H1 (cell line): ENCODE results near the gene PSIP1. TPM values are rescaled to one million over a fixed set of nuclear protein-coding genes. Genes with fewer than 3 reads are reported as not detected.

Source experiments
- CTCF ChIA-PET: fragments of 300-600 bp; sonication (Branson Sonifier 250); formaldehyde crosslinking; loops from one replicate; lab custom pipeline; 2021; ENCODE audit not compliant: partially characterized antibody; lab: Charles Lee
- POLR2A ChIA-PET: fragments of 300-600 bp; sonication (Branson Sonifier 250); formaldehyde crosslinking; loops from one replicate; lab custom pipeline; 2021; ENCODE audit warnings: inconsistent platforms; ENCODE audit not compliant: partially characterized antibody; lab: Charles Lee
- DNase-seq, 2 experiments: peaks; one replicate each; pipeline versions ENCODE4 v3.0.0 to v3.0.0-alpha.2; 2010 to 2022; ENCODE audit warnings: low spot score in 2 of 2, low read depth in 1 of 2, mixed read lengths in 1 of 2
- FAIRE-seq: peaks from 2 replicates; lab custom pipeline; 2011; peaks lifted over from hg19 to GRCh38; lab: Jason Lieb, UNC
- H2AFZ ChIP-seq: 2 replicates; pipeline ENCODE4 v1.8.1; 2012; ENCODE audit warnings: low read length, inconsistent platforms
- H2AK5ac ChIP-seq: 2 replicates; pipeline ENCODE4 v1.6.1; 2013; ENCODE audit warnings: low read depth, low read length
- H2BK120ac ChIP-seq: replicated peaks from 2 replicates; pipeline ENCODE3; 2013; ENCODE audit warnings: low read depth, low read length, inconsistent platforms
- H2BK12ac ChIP-seq: 2 replicates; pipeline ENCODE4 v1.6.1; 2013; ENCODE audit warnings: low read depth, low read length
- H2BK15ac ChIP-seq: 2 replicates; pipeline ENCODE4 v1.6.1; 2013; ENCODE audit warnings: low read length
- H2BK20ac ChIP-seq: 2 replicates; pipeline ENCODE4 v1.6.1; 2013; ENCODE audit warnings: low read length
- H2BK5ac ChIP-seq: 2 replicates; pipeline ENCODE4 v1.6.1; 2013; ENCODE audit warnings: low read depth, low read length
- H3K14ac ChIP-seq: 2 replicates; pipeline ENCODE4 v1.6.1; 2013; ENCODE audit warnings: inconsistent platforms; ENCODE audit not compliant: insufficient read length
- H3K18ac ChIP-seq: 2 replicates; pipeline ENCODE4 v1.6.1; 2013; ENCODE audit warnings: low read length; ENCODE audit errors: extremely low read depth
- H3K23ac ChIP-seq: 2 replicates; pipeline ENCODE4 v1.6.1; 2013; ENCODE audit warnings: inconsistent platforms; ENCODE audit not compliant: insufficient read length
- H3K23me2 ChIP-seq: 2 replicates; pipeline ENCODE4 v1.6.1; 2013; ENCODE audit warnings: low read depth, low read length
- H3K27ac ChIP-seq: 2 replicates; pipeline ENCODE4 v1.6.1; 2011; ENCODE audit warnings: low read depth, low read length, inconsistent platforms
- H3K27me3 ChIP-seq, 4 experiments: replicated peaks in 1 of 4; 1 replicate in 1 of 4; 2 replicates in 3 of 4; pipeline versions ENCODE4 v1.6.1 to v1.8.1; 2011 to 2013; ENCODE audit warnings: low read length in 3 of 4, mild to moderate bottlenecking in 3 of 4, inconsistent platforms in 2 of 4, mixed read lengths in 2 of 4, moderate library complexity in 1 of 4; ENCODE audit not compliant: control insufficient read depth in 3 of 4, insufficient read depth in 3 of 4; ENCODE audit errors: extremely low read depth in 1 of 4
- H3K36me3 ChIP-seq, 4 experiments: 2 replicates each; pipeline versions ENCODE4 v1.6.1 to v1.8.1; 2011 to 2013; ENCODE audit warnings: mild to moderate bottlenecking in 4 of 4, low read length in 3 of 4, moderate library complexity in 2 of 4, control low read depth in 1 of 4, inconsistent platforms in 1 of 4; ENCODE audit not compliant: insufficient read depth in 4 of 4, control insufficient read depth in 2 of 4
- H3K4ac ChIP-seq: replicated peaks from 2 replicates; pipeline ENCODE3; 2013; ENCODE audit warnings: low read length, low read depth, mixed read lengths, inconsistent platforms; ENCODE audit not compliant: insufficient read length
- H3K4me1 ChIP-seq, 4 experiments: replicated peaks in 1 of 4; 1 replicate in 1 of 4; 2 replicates in 3 of 4; pipeline versions ENCODE4 v1.6.1 to v1.8.1; 2011 to 2013; ENCODE audit warnings: low read length in 3 of 4, inconsistent platforms in 2 of 4, mixed read lengths in 1 of 4; ENCODE audit not compliant: insufficient read depth in 4 of 4, control insufficient read depth in 3 of 4
- H3K4me2 ChIP-seq, 2 experiments: 2 replicates each; pipeline versions ENCODE4 v1.6.1 to v1.8.1; 2011 to 2013; ENCODE audit warnings: low read depth in 2 of 2, low read length in 2 of 2, control low read depth in 1 of 2, inconsistent platforms in 1 of 2, mild to moderate bottlenecking in 1 of 2; ENCODE audit not compliant: insufficient read depth in 1 of 2
- H3K4me3 ChIP-seq, 4 experiments: fragments of 200-600, 300-600 bp in 1 of 4; sonication (generic), shearing (Covaris generic), sonication (Bioruptor Twin) in 1 of 4; 2 replicates each; pipeline versions ENCODE4 v1.5.1 to v1.8.1; 2011 to 2016; ENCODE audit warnings: low read length in 4 of 4, low read depth in 3 of 4, control low read depth in 2 of 4, inconsistent platforms in 2 of 4, mild to moderate bottlenecking in 2 of 4, mixed read lengths in 1 of 4, moderate library complexity in 1 of 4; ENCODE audit not compliant: insufficient read depth in 2 of 4; ENCODE audit errors: extremely low read depth in 1 of 4
- H3K56ac ChIP-seq: replicated peaks from 2 replicates; pipeline ENCODE3; 2013; ENCODE audit warnings: low read depth, mild to moderate bottlenecking, mixed read lengths, low read length, inconsistent platforms; ENCODE audit not compliant: insufficient read length
- H3K79me1 ChIP-seq: 2 replicates; pipeline ENCODE4 v1.6.1; 2013; ENCODE audit warnings: low read depth, low read length, control low read depth
- H3K79me2 ChIP-seq, 2 experiments: 2 replicates each; pipeline versions ENCODE4 v1.6.1 to v1.8.1; 2012 to 2013; ENCODE audit warnings: low read length in 2 of 2, mild to moderate bottlenecking in 2 of 2, inconsistent platforms in 1 of 2; ENCODE audit not compliant: insufficient read depth in 2 of 2, control insufficient read depth in 1 of 2
- H3K9ac ChIP-seq, 4 experiments: replicated peaks in 1 of 4; 1 replicate in 1 of 4; 2 replicates in 3 of 4; pipeline versions ENCODE4 v1.6.1 to v1.8.1; 2011 to 2013; ENCODE audit warnings: low read depth in 3 of 4, low read length in 3 of 4, control low read depth in 2 of 4, mild to moderate bottlenecking in 2 of 4, moderate library complexity in 2 of 4, inconsistent platforms in 1 of 4; ENCODE audit errors: extremely low read depth in 1 of 4
- H3K9me3 ChIP-seq, 2 experiments: 2 replicates each; pipeline versions ENCODE4 v1.6.1 to v1.8.1; 2012 to 2013; ENCODE audit warnings: mild to moderate bottlenecking in 2 of 2, moderate library complexity in 2 of 2, control low read depth in 1 of 2, inconsistent platforms in 1 of 2, low read depth in 1 of 2, low read length in 1 of 2, mixed read lengths in 1 of 2; ENCODE audit not compliant: insufficient read depth in 2 of 2
- H4K20me1 ChIP-seq, 2 experiments: replicated peaks in 1 of 2; 2 replicates each; pipeline versions ENCODE3 to v1.8.1; 2011 to 2013; ENCODE audit warnings: inconsistent platforms in 2 of 2, low read length in 2 of 2, mild to moderate bottlenecking in 1 of 2; ENCODE audit not compliant: insufficient read depth in 2 of 2, control insufficient read depth in 1 of 2
- H4K5ac ChIP-seq: 2 replicates; pipeline ENCODE4 v1.6.1; 2013; ENCODE audit warnings: low read length, low read depth, mixed read lengths, inconsistent platforms; ENCODE audit not compliant: insufficient read length
- H4K8ac ChIP-seq: 2 replicates; pipeline ENCODE4 v1.8.0; 2013; ENCODE audit warnings: mild to moderate bottlenecking, moderate library complexity, low read length, inconsistent platforms; ENCODE audit not compliant: insufficient read depth; ENCODE audit errors: extremely low read depth
- H4K91ac ChIP-seq: replicated peaks from 2 replicates; pipeline ENCODE3; 2013; ENCODE audit warnings: low read length, mixed read lengths, inconsistent platforms; ENCODE audit not compliant: insufficient read length
- BCL11A ChIP-seq, 2 experiments: IDR thresholded peaks; one replicate each; pipeline ENCODE4 v1.6.1; 2011; ENCODE audit warnings: low read depth in 2 of 2, low read length in 2 of 2, mild to moderate bottlenecking in 2 of 2
- CBX8 ChIP-seq: fragments of 300-800, 300-1000 bp; sonication (generic); IDR thresholded peaks from 2 replicates; pipeline ENCODE4 v1.7.1; 2016; ENCODE audit warnings: low read depth, low read length, borderline replicate concordance
- KDM4A ChIP-seq: IDR thresholded peaks from one replicate; pipeline ENCODE4 v1.7.1; 2012; ENCODE audit warnings: low read depth, mild to moderate bottlenecking, moderate library complexity, low read length, inconsistent platforms; ENCODE audit not compliant: severe bottlenecking
- KDM5A ChIP-seq: fragments of 200-600 bp; IDR thresholded peaks from 2 replicates; pipeline ENCODE4 v1.7.1; 2012; ENCODE audit warnings: mild to moderate bottlenecking, low read length, inconsistent platforms, mixed read lengths
- PHF8 ChIP-seq: fragments of 200-600 bp; sonication (generic); conservative IDR thresholded peaks from 2 replicates; pipeline ENCODE4 v1.7.1; 2012; ENCODE audit warnings: low read depth, mild to moderate bottlenecking, inconsistent platforms, low read length, moderate library complexity
- RXRA ChIP-seq: IDR thresholded peaks from 2 replicates; pipeline ENCODE4 v1.6.1; 2011; ENCODE audit warnings: low read depth, mild to moderate bottlenecking, low read length, moderate library complexity; ENCODE audit not compliant: insufficient read depth
- SIX5 ChIP-seq: IDR thresholded peaks from 2 replicates; pipeline ENCODE4 v1.6.1; 2011; ENCODE audit warnings: mild to moderate bottlenecking, low read depth, low read length
- SP1 ChIP-seq: IDR thresholded peaks from 2 replicates; pipeline ENCODE4 v1.6.1; 2011; ENCODE audit warnings: low read depth, low read length
- SUZ12 ChIP-seq: fragments of 200-600 bp; sonication (generic); IDR thresholded peaks from 2 replicates; pipeline ENCODE4 v1.6.1; 2012; ENCODE audit warnings: mild to moderate bottlenecking, inconsistent platforms, low read length, moderate library complexity, mixed read lengths
- YY1 ChIP-seq: IDR thresholded peaks from 2 replicates; pipeline ENCODE4 v1.6.1; 2011; ENCODE audit warnings: low read depth, mild to moderate bottlenecking, low read length
- WGBS, 2 experiments: shearing (Covaris generic) in 1 of 2; methylation state at CpG; one replicate each; pipeline versions ENCODE4 v1.1.6 to v1.1.7; 2013 to 2015; ENCODE audit warnings: low lambda C conversion rate in 2 of 2, mixed read lengths in 2 of 2, inconsistent platforms in 1 of 2, low coverage in 1 of 2, missing lambda C conversion rate in 1 of 2; ENCODE audit not compliant: insufficient replicate concordance in 2 of 2, insufficient coverage in 1 of 2, insufficient read length in 1 of 2; ENCODE audit errors: extremely low coverage in 1 of 2, missing lambda C conversion rate in 1 of 2; 5-methylcytosine and 5-hydroxymethylcytosine counted together
- polyA plus RNA-seq, 7 experiments: library from polyadenylated mRNA; depleted of rRNA in 3 of 7; stranded (reverse) in 5 of 7; unstranded in 2 of 7; fragments of >200 nt in 5 of 7; fragments of 200-250 nt in 2 of 7; gene quantifications; 1 replicate in 5 of 7; 2 replicates in 1 of 7; 4 replicates in 1 of 7; pipeline versions ENCODE4 v1.2.1 to v1.2.3, GENCODE V29; 2011 to 2013; ENCODE audit warnings: missing spikeins in 2 of 7, mixed read lengths in 2 of 7
- total RNA-seq: library from RNA; stranded (reverse); fragmentation: NEBNext Ultra II Directional; extraction: Animal tissue kit (Norgen Biotek cat#: 25700); gene quantifications from 2 replicates; pipeline ENCODE4 v1.2.1, GENCODE V29; 2021

PSIP1 gene
- total and polyA plus RNA-seq, 2 of the 8 experiments (the other 6 are each of a cell fraction or from before 2014, with no cell fraction given) = 63.3 to 387 TPM

GRCh38 chr9:15422372-15423230 is 88.2 kb downstream of the PSIP1 start, which contains the start of gene SNAPC3:
TSS of gene SNAPC3 (plus strand) at chr9:15422876. CDS start at chr9:15422880, 4 bp downstream.
- Histone ChIP-seq H3K4ac (peak within 1 kb of the TSS; percentile 44), H4K5ac (peak within 1 kb of the TSS; percentile 96), H4K91ac (peak within 1 kb of the TSS; percentile 93), H3K4me1 (peaks cover 0 to 3% (median 0%) of the 10 kb centered on the region in 4 experiments; a peak in 4 of 7 replicates), H2BK5ac (peak within 1 kb of the TSS; percentile 88), H3K79me1 (no peaks in the 10 kb centered on the region), H2BK12ac (peak within 1 kb of the TSS; percentile 80; the same call in 1 of the 2 replicates), H3K14ac (no peak within 1 kb of the TSS), H2BK120ac (peak within 1 kb of the TSS; percentile 3), H3K27ac (peak within 1 kb of the TSS; percentile 80; the same call in 1 of the 2 replicates), H4K20me1 (peaks cover 0 to 8% of the 10 kb centered on the region in 2 experiments), H2BK20ac (no peak within 1 kb of the TSS), H3K23ac (no peak within 1 kb of the TSS), H4K8ac (peak within 1 kb of the TSS; percentile 94), H3K79me2 (peaks cover 10 to 38% of the 10 kb centered on the region in 2 experiments), H3K27me3 (no peaks in the 10 kb centered on the region), H3K9me3 (no peaks in the 10 kb centered on the region), H3K4me2 (peak within 1 kb of the TSS; percentile 75 to 85), H3K36me3 (peaks cover 2 to 23% (median 9%) of the 10 kb centered on the region in 4 experiments; a peak in 5 of 8 replicates), H3K18ac (peak within 1 kb of the TSS; percentile 60), H2AK5ac (no peak within 1 kb of the TSS), H3K56ac (peak within 1 kb of the TSS; percentile 93), H2BK15ac (0 out of 2 replicates have a peak within 1 kb of the TSS, but pooled peaks have one; percentile 19), H3K4me3 (peak within 1 kb of the TSS; percentile 86 to 95 (median 89)), H3K23me2 (0 out of 2 replicates have a peak, but pooled peaks cover 1% of the 10 kb centered on the region), H3K9ac (peak within 1 kb of the TSS; percentile 69 to 77 (median 72)), H2AFZ (peak within 1 kb of the TSS; percentile 73; the same call in 1 of the 2 replicates)
- DNase-seq (peak; percentile 84 to 95), FAIRE-seq (no peak)
- ChIA-PET POLR2A (interaction anchor here (0.7 to 1.9 kb wide), 11 partner anchors 10 to 339 kb away, joined by 3 to 7 read pairs (median 3); partner anchors contain the start of genes CCDC171, PSIP1 and TTC39B), CTCF (interaction anchor here (0.6 to 1.6 kb wide), 7 partner anchors 24 to 211 kb away, joined by 3 to 6 read pairs (median 3); partner anchors contain the start of genes CCDC171 and PSIP1)
- WGBS, 2 experiments = 3% methylated on average over 69 of the region's 70 CpGs; no CpG with 5 or more reads in 1 of the 2 experiments
- peak; percentile 81 for TF ChIP-seq KDM4A
- TF ChIP-seq KDM5A = 0 out of 2 replicates have a peak, but pooled peaks have one; percentile 39
- peak; percentile 77 for TF ChIP-seq PHF8
- no peak for TF ChIP-seq RXRA
- TF ChIP-seq YY1 = 0 out of 2 replicates have a peak, but pooled peaks have one; percentile 81
- TF ChIP-seq BCL11A (IDR thresholded peaks at IDR 0.05; ENCODE audit: low read depth in 2 of 2, low read length in 2 of 2) = no peak
- no peak for TF ChIP-seq SP1
- peak; percentile 83 for TF ChIP-seq SIX5
- no peak for TF ChIP-seq SUZ12
- TF ChIP-seq CBX8 = no peak
